SKM-1 treated with dmso at 0.1 percent for 144 hours (cell line): ENCODE results near the gene NFKB1.
A peak's percentile ranks its signal among the peaks of the same experiment; 100 is the strongest.
"Not testable (repeated sequence)": the region's sequence is repeated elsewhere in the genome, so short reads cannot be mapped to it uniquely, and the experiment has no call there.

Experiments
- DNase-seq: peaks from one replicate; lab custom pipeline; 2025; ENCODE audit not compliant: unreplicated experiment; lab: John Stamatoyannopoulos, UW

NFKB1 gene

GRCh38 chr4:102598086-102598761 lies 97.1 kb downstream of the NFKB1 start:
- DNase-seq = no peak

GRCh38 chr4:102598762-102599374 lies 97.7 kb downstream of the NFKB1 start:
- DNase-seq = no peak

GRCh38 chr4:102599455-102599854 lies 98.3 kb downstream of the NFKB1 start:
- no peak for DNase-seq

GRCh38 chr4:102599886-102600285 lies 98.7 kb downstream of the NFKB1 start:
- DNase-seq = no peak

- DNase-seq = no peak
Measured at GRCh38 chr4:102600689-102601088, 99.5 kb downstream of the NFKB1 start.

- DNase-seq = no peak
Measured at GRCh38 chr4:102601586-102602227, 100.5 kb downstream of the NFKB1 start.

DNA sequence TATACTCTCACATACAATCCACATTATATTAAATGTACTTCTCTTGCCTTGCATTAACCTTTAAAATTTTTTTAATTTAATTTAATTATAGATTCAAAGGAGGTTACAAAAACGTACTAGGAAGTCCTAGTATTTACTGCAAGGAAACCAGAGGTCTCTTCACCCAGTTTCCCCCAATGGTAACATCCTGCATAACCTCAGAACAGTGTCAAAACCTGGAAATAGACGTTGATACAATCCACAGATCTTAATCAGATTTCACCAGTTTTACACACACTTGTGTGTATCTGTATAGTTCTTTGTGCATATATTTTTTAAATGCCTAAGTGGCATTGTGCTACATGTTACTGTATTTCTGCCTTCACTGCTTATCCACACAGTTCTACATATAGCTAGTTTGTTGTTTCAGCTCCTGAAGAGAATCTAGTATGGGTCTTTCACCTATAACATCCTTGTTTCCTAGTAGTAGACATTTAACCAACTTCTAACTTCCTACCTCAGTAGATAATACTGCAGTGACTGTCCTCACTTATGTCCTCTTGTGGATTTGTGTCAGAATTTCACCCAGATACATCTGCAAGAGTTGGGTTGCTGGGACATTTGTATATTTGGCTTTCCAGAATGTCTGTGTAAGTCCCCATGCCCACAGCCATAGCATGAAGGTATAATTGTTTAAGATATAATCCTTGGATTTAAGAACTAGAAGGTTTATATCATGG lies 103.2 kb downstream of the NFKB1 start:
- DNase-seq = no peak

GRCh38 chr4:102606261-102606660 lies 105.1 kb downstream of the NFKB1 start:
- DNase-seq = no peak

DNA sequence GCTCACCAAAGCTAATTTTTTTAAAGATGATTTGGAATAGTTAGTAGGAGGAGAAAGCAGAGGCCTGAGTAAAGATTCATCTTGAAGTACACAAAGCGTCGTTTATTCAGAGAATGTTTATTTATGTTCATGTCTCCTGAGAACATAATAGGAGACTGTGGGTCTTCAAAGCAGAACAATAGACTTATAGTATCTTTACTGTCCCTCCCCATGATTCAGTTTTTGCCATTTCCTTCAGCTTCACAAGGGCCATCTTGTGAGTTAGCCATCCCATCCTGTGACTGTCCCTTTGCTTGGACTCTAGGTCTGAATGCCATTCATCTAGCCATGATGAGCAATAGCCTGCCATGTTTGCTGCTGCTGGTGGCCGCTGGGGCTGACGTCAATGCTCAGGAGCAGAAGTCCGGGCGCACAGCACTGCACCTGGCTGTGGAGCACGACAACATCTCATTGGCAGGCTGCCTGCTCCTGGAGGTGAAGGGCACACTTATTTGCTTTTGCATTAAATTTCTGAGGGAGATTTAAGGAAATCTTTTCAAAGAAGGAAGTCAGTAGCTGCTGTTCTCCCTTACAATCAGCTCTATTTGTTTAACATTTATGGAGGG lies 105.8 kb downstream of the NFKB1 start:
- no peak for DNase-seq

GRCh38 chr4:102608190-102608589 lies 107.0 kb downstream of the NFKB1 start:
- no peak for DNase-seq

DNA sequence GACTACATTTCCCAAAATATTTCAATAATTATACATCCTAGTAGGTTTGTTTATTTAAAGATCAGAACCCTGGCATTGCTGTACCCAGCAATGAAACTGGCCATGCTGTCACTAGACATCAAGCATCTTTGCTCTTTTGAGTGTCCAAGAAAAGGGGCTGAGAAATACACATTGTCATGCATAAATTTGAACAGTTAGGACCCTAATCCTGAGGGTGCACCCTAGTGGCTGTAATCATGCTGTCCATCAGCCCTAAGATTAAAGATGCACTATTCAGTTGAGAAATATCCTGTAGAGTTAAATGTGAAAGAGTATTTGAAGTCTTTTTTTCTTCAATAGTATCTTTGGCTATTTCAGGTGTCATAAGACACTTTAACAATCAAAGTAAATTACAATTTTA lies 108.8 kb downstream of the NFKB1 start:
- no peak for DNase-seq

DNA sequence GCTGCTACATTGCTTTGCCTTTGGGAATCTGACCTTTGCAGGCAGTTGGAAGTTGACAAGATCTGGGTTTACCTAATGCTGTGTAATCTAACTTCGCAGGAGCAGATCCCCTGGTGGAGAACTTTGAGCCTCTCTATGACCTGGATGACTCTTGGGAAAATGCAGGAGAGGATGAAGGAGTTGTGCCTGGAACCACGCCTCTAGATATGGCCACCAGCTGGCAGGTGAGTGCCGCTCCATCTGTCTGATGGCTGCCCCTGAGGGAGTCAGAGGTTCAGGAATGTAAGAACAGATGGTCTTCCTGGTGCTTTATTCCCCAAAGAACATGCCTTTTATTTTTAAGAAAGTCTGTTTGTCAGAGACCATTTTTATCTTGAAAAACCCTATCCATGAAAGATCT lies 109.3 kb downstream of the NFKB1 start:
- no peak for DNase-seq

GRCh38 chr4:102612210-102612609 lies 111.1 kb downstream of the NFKB1 start:
- DNase-seq = no peak

GRCh38 chr4:102612824-102613366 lies 111.7 kb downstream of the NFKB1 start:
- DNase-seq = no peak

- DNase-seq = no peak
Measured at GRCh38 chr4:102614801-102615200, 113.6 kb downstream of the NFKB1 start.

DNA sequence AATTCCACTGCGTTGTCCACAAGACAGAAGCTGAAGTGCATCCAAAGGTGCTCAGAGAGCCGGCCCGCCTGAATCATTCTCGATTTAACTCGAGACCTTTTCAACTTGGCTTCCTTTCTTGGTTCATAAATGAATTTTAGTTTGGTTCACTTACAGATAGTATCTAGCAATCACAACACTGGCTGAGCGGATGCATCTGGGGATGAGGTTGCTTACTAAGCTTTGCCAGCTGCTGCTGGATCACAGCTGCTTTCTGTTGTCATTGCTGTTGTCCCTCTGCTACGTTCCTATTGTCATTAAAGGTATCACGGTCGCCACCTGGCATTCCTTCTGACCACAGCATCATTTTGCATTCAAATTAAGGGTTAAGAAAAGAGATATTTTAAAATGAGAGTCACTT lies 115.5 kb downstream of the NFKB1 start:
- DNase-seq = no peak

DNA sequence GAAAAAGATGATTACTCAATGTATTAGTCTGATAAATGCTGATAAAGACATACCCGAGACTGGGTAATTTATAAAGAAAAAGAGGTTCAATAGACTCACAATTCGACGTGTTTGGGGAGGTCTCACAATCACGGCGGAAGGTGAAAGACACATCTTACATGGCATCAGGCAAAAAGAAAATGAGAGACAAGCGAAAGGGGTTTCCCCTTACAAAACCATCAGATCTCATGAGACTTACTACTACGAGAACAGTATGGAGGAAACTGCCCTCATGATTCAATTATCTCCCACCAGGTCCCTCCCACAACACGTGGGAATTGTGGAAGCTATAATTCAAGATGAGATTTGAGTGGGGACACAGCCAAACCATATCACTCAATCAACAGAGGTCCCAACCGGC lies 117.9 kb downstream of the NFKB1 start:
- not testable (repeated sequence) for DNase-seq

GRCh38 chr4:102619776-102620631 lies 118.8 kb downstream of the NFKB1 start:
- DNase-seq = not testable (repeated sequence)

- peak; percentile 44 for DNase-seq
Measured at GRCh38 chr4:102620697-102621497, 119.7 kb downstream of the NFKB1 start.
